Fibroblast of lung (primary cell): ENCODE measurements around the gene CELSR3. TPM values are rescaled to one million over a fixed set of nuclear protein-coding genes. Genes with fewer than 3 reads are reported as not detected.
A peak's percentile ranks its signal among the peaks of the same experiment; 100 is the strongest.

ENCODE experiments used
- DNase-seq, 2 donors: peaks; one replicate each; pipeline versions ENCODE4 v3.0.0 to v3.0.0-alpha.2; 2010; ENCODE audit warnings: low read depth in 2 of 2
- H2AFZ ChIP-seq: 2 replicates; pipeline ENCODE4 v1.5.1; 2012; ENCODE audit warnings: low read length, control low read depth, inconsistent platforms
- H3K27ac ChIP-seq: 2 replicates; pipeline ENCODE4 v1.5.1; 2011; ENCODE audit warnings: low read length, control low read depth; ENCODE audit not compliant: insufficient read depth
- H3K27me3 ChIP-seq: 2 replicates; pipeline ENCODE4 v1.5.1; 2011; ENCODE audit warnings: mild to moderate bottlenecking, low read length; ENCODE audit not compliant: control insufficient read depth, insufficient read depth
- H3K36me3 ChIP-seq: 2 replicates; pipeline ENCODE4 v1.5.1; 2011; ENCODE audit warnings: low read length; ENCODE audit not compliant: control insufficient read depth, insufficient read depth
- H3K4me1 ChIP-seq: 2 replicates; pipeline ENCODE4 v1.5.1; 2011; ENCODE audit warnings: low read length; ENCODE audit not compliant: control insufficient read depth, insufficient read depth; ENCODE audit errors: extremely low read depth
- H3K4me2 ChIP-seq: 2 replicates; pipeline ENCODE4 v1.5.1; 2011; ENCODE audit warnings: low read length, control low read depth; ENCODE audit not compliant: insufficient read depth; ENCODE audit errors: extremely low read depth
- H3K4me3 ChIP-seq, 4 experiments: fragments of 200-600 bp in 1 of 4; sonication (generic) in 1 of 4; replicated peaks in 1 of 4; 2 replicates each; pipeline ENCODE4 v1.5.1; 2011 to 2016; ENCODE audit warnings: low read length in 4 of 4, low read depth in 3 of 4, mild to moderate bottlenecking in 3 of 4, control low read depth in 2 of 4, inconsistent platforms in 1 of 4, mixed read lengths in 1 of 4; ENCODE audit not compliant: insufficient read depth in 1 of 4; ENCODE audit errors: control extremely low read depth in 1 of 4
- H3K79me2 ChIP-seq: 2 replicates; pipeline ENCODE4 v1.5.1; 2012; ENCODE audit warnings: mild to moderate bottlenecking, low read length, inconsistent platforms; ENCODE audit not compliant: control insufficient read depth, insufficient read depth
- H3K9ac ChIP-seq: 2 replicates; pipeline ENCODE4 v1.5.1; 2011; ENCODE audit warnings: mild to moderate bottlenecking, low read length, control low read depth; ENCODE audit not compliant: insufficient read depth
- H3K9me3 ChIP-seq: 2 replicates; pipeline ENCODE4 v1.5.1; 2012; ENCODE audit warnings: low read depth, low read length; ENCODE audit not compliant: control insufficient read depth, insufficient read depth
- H4K20me1 ChIP-seq: 2 replicates; pipeline ENCODE4 v1.5.1; 2011; ENCODE audit warnings: low read length; ENCODE audit not compliant: control insufficient read depth, insufficient read depth; ENCODE audit errors: extremely low read depth
- CTCF ChIP-seq, 2 donors: IDR thresholded peaks in 1 of 2; conservative IDR thresholded peaks in 1 of 2; 1 replicate in 1 of 2; 2 replicates in 1 of 2; pipeline ENCODE4 v1.5.1; 2011 to 2012; ENCODE audit warnings: low read length in 2 of 2, control low read depth in 1 of 2, inconsistent platforms in 1 of 2, low read depth in 1 of 2, mild to moderate bottlenecking in 1 of 2
- EZH2 ChIP-seq: IDR thresholded peaks from 2 replicates; pipeline ENCODE4 v1.5.1; 2012; ENCODE audit warnings: low read length, control low read depth, mild to moderate bottlenecking; ENCODE audit errors: missing control alignments
- polyA plus RNA-seq, 2 donors: library from polyadenylated mRNA; depleted of rRNA in 1 of 2; stranded (reverse) in 1 of 2; unstranded in 1 of 2; fragments of >200 nt; gene quantifications; 2 replicates each; pipeline ENCODE4 v1.2.1, GENCODE V29; 2011 to 2012; ENCODE audit warnings: missing spikeins in 1 of 2
- total RNA-seq: library from RNA; depleted of rRNA; stranded (reverse); fragments of >200 nt; gene quantifications from 2 replicates; pipeline ENCODE4 v1.2.1, GENCODE V29; 2014

CELSR3 gene
- total and polyA plus RNA-seq, 2 donors (not counting 1 experiment from before 2014, with no cell fraction given) = 0.44 to 2.1 TPM

- Histone ChIP-seq H4K20me1 (no peaks in the 10 kb centered on the region), H3K4me1 (peaks cover 46% of the 10 kb centered on the region), H3K4me3 (peak overlapping the region in 2 of 4 experiments; percentile 8 to 32), H3K79me2 (no peaks in the 10 kb centered on the region), H3K36me3 (peaks cover 38% of the 10 kb centered on the region), H2AFZ (no peak overlapping the region), H3K9ac (peak overlapping the region; percentile 5), H3K9me3 (no peaks in the 10 kb centered on the region), H3K4me2 (peak overlapping the region; percentile 69), H3K27me3 (no peaks in the 10 kb centered on the region), H3K27ac (peak overlapping the region; percentile 95)
- TF ChIP-seq CTCF (conservative IDR thresholded peaks at IDR 0.05 in 1 of 2, IDR thresholded peaks at IDR 0.05 in 1 of 2; ENCODE audit: low read depth in 1 of 2, low read length in 2 of 2) (no peak), EZH2 (no peak)
- DNase-seq = no peak
Observed at GRCh38 chr3:48599077-48599501, 63.6 kb downstream of the CELSR3 start.

GRCh38 chr3:48598323-48599076 lies 64.2 kb downstream of the CELSR3 start:
- peak overlapping the region; percentile 5 for H3K9ac ChIP-seq
- H3K36me3 ChIP-seq = peaks cover 34% of the 10 kb centered on the region
- no peaks in the 10 kb centered on the region for H3K27me3 ChIP-seq
- no peak overlapping the region for H2AFZ ChIP-seq
- H3K4me1 ChIP-seq = peaks cover 47% of the 10 kb centered on the region
- no peaks in the 10 kb centered on the region for H3K9me3 ChIP-seq
- peak overlapping the region in 2 of 4 experiments; percentile 8 to 32 for H3K4me3 ChIP-seq
- no peaks in the 10 kb centered on the region for H4K20me1 ChIP-seq
- no peak for TF ChIP-seq EZH2
- TF ChIP-seq CTCF (conservative IDR thresholded peaks at IDR 0.05 in 1 of 2, IDR thresholded peaks at IDR 0.05 in 1 of 2; ENCODE audit: low read depth in 1 of 2, low read length in 2 of 2) = no peak
- H3K79me2 ChIP-seq = no peaks in the 10 kb centered on the region
- DNase-seq = peak; percentile 85 to 96
- peak overlapping the region; percentile 95 for H3K27ac ChIP-seq
- H3K4me2 ChIP-seq = peak overlapping the region; percentile 69

GRCh38 chr3:48597408-48597800 lies 65.3 kb downstream of the CELSR3 start:
- Histone ChIP-seq H3K27ac (peak overlapping the region; percentile 95), H3K27me3 (no peaks in the 10 kb centered on the region), H3K79me2 (no peaks in the 10 kb centered on the region), H3K4me3 (no peak overlapping the region), H3K4me1 (peaks cover 47% of the 10 kb centered on the region), H4K20me1 (no peaks in the 10 kb centered on the region), H3K36me3 (peaks cover 24% of the 10 kb centered on the region), H2AFZ (no peak overlapping the region), H3K4me2 (no peak overlapping the region), H3K9ac (no peak overlapping the region), H3K9me3 (no peaks in the 10 kb centered on the region)
- TF ChIP-seq CTCF (conservative IDR thresholded peaks at IDR 0.05 in 1 of 2, IDR thresholded peaks at IDR 0.05 in 1 of 2; ENCODE audit: low read depth in 1 of 2, low read length in 2 of 2) = no peak
- TF ChIP-seq EZH2 = no peak
- DNase-seq = no peak
